Body of pancreas (tissue), 4 donors: ENCODE measurements around the gene DRC1.
"Not testable (repeated sequence)": the region's sequence is repeated elsewhere in the genome, so short reads cannot be mapped to it uniquely, and the experiment has no call there.

Experiments
- CTCF ChIP-seq, 7 experiments: fragments of 450-650 bp in 4 of 7; fragments of 200-600 bp in 3 of 7; sonication (generic) in 3 of 7; IDR thresholded peaks; one replicate each; pipeline ENCODE4 v1.5.1; 2016 to 2019; ENCODE audit warnings: antibody characterized with exemption in 7 of 7
- POLR2A ChIP-seq, 3 donors: fragments of 450-650 bp; IDR thresholded peaks; one replicate each; pipeline ENCODE4 v1.6.1; 2016; ENCODE audit warnings: antibody characterized with exemption in 3 of 3, mild to moderate bottlenecking in 2 of 3

DNA sequence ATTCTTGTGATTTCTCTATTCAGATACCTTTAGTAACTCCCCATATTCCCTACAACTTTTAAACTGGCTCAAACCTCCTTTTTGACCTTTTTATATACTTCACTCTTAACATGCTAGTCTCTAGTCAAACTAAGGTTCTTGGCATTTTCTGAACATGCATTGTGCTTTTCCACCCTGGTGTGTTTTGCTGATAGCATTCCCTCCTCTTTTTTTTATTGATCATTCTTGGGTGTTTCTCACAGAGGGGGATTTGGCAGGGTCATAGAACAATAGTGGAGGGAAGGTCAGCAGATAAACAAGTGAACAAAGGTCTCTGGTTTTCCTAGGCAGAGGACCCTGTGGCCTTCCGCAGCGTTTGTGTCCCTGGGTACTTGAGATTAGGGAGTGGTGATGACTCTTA lies 32.1 kb upstream of the DRC1 start:
- TF ChIP-seq CTCF, POLR2A (IDR thresholded peaks at IDR 0.05): not testable (repeated sequence)
